H1 (cell line): ENCODE data around the gene AHDC1. TPM values are rescaled to one million over a fixed set of nuclear protein-coding genes. Genes with fewer than 3 reads are reported as not detected.

Source experiments
- CTCF ChIP-seq, 3 experiments: IDR thresholded peaks; 1 replicate in 2 of 3; 2 replicates in 1 of 3; pipeline versions ENCODE4 v1.5.1 to v1.6.1; 2011; ENCODE audit warnings: low read length in 3 of 3, mild to moderate bottlenecking in 3 of 3, inconsistent platforms in 2 of 3, low read depth in 1 of 3, moderate library complexity in 1 of 3; ENCODE audit not compliant: insufficient read depth in 1 of 3; ENCODE audit errors: control extremely low read depth in 1 of 3
- EZH2 ChIP-seq: fragments of 200-600 bp; sonication (generic); IDR thresholded peaks from 2 replicates; pipeline ENCODE4 v1.7.1; 2012; ENCODE audit warnings: low read depth, mild to moderate bottlenecking, moderate library complexity, low read length, inconsistent platforms; ENCODE audit not compliant: severe bottlenecking
- GABPA ChIP-seq: IDR thresholded peaks from 2 replicates; pipeline ENCODE4 v1.6.1; 2011; ENCODE audit warnings: mild to moderate bottlenecking, low read length, moderate library complexity, borderline replicate concordance; ENCODE audit not compliant: insufficient read depth
- polyA plus RNA-seq, 7 experiments: library from polyadenylated mRNA; depleted of rRNA in 3 of 7; stranded (reverse) in 5 of 7; unstranded in 2 of 7; fragments of >200 nt in 5 of 7; fragments of 200-250 nt in 2 of 7; gene quantifications; 1 replicate in 5 of 7; 2 replicates in 1 of 7; 4 replicates in 1 of 7; pipeline versions ENCODE4 v1.2.1 to v1.2.3, GENCODE V29; 2011 to 2013; ENCODE audit warnings: missing spikeins in 2 of 7, mixed read lengths in 2 of 7
- total RNA-seq: library from RNA; stranded (reverse); fragmentation: NEBNext Ultra II Directional; extraction: Animal tissue kit (Norgen Biotek cat#: 25700); gene quantifications from 2 replicates; pipeline ENCODE4 v1.2.1, GENCODE V29; 2021

The AHDC1 gene
- total and polyA plus RNA-seq, 2 of the 8 experiments (the other 6 are each of a cell fraction or from before 2014, with no cell fraction given): 4.4 to 35.1 TPM

- TF ChIP-seq CTCF (IDR thresholded peaks at IDR 0.05; ENCODE audit: control extremely low read depth in 1 of 3, insufficient read depth in 1 of 3, low read depth in 1 of 3, low read length in 3 of 3) (no peak), EZH2 (no peak), GABPA (no peak)
- TF ChIP-seq, all 59 proteins: peak for 3
These were observed 795 bp upstream of the AHDC1 start (continued) for GRCh38 chr1:27604579-27605299.
